Mesothelial cell of epicardium (in vitro differentiated cells): ENCODE data around the gene VWC2L. TPM values are rescaled to one million over a fixed set of nuclear protein-coding genes. Genes with fewer than 3 reads are reported as not detected.

Source experiments
- DNase-seq, 2 experiments: peaks; one replicate each; pipeline ENCODE4 v3.0.0; 2021; ENCODE audit warnings: low spot score in 2 of 2; ENCODE audit not compliant: unreplicated experiment in 2 of 2
- H3K27ac Mint-ChIP-seq: 2 replicates; pipeline ENCODE4 v1.8.0; 2021; ENCODE audit warnings: mixed read lengths
- H3K27me3 Mint-ChIP-seq: 2 replicates; pipeline ENCODE4 v1.8.0; 2021; ENCODE audit warnings: low read depth, mixed read lengths
- H3K36me3 Mint-ChIP-seq: 2 replicates; pipeline ENCODE4 v1.8.0; 2021; ENCODE audit warnings: mixed read lengths
- H3K4me1 Mint-ChIP-seq: 2 replicates; pipeline ENCODE4 v1.8.0; 2021; ENCODE audit warnings: mixed read lengths
- H3K4me3 Mint-ChIP-seq: 2 replicates; pipeline ENCODE4 v1.8.0; 2021; ENCODE audit warnings: mild to moderate bottlenecking, moderate library complexity, mixed read lengths
- H3K9me3 Mint-ChIP-seq: 2 replicates; pipeline ENCODE4 v1.8.0; 2021; ENCODE audit warnings: mixed read lengths
- total RNA-seq: library from RNA; stranded (reverse); gene quantifications from 3 replicates; pipeline ENCODE4 v1.2.1, GENCODE V29; 2021
- TF ChIP-seq, protein P1 (sequence below): fragments of 200-600 bp; sonication (generic); IDR thresholded peaks from one replicate; pipeline ENCODE4 v1.5.0; 2021; ENCODE audit warnings: antibody characterized with exemption; ENCODE audit not compliant: unreplicated experiment

VWC2L gene
- total RNA-seq, 1 donor from 2014 or later: not detected

DNA sequence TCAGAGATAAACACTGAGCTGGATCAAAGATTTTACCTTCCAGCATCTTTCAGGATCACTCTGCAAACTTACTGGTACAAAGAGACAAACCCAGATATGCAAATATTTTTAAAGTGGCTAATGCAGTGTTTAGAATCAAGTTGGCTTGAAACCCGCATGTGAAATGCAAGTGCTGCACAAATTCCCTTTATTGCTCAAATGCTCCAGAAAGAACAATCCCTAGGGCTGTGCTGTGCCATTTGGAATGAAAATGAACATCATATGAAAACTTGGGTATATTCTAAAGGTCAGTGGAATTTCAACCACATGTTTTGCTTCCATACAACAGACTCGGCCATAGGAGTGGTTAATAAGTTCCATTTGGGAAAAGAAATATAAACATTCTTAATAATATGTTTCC is 139.1 kb downstream of the VWC2L start:
- H3K4me3 Mint-ChIP-seq: no peak overlapping the region
- H3K9me3 Mint-ChIP-seq: no peaks in the 10 kb centered on the region
- no peaks in the 10 kb centered on the region for H3K27me3 Mint-ChIP-seq
- TF ChIP-seq, protein P1, sequence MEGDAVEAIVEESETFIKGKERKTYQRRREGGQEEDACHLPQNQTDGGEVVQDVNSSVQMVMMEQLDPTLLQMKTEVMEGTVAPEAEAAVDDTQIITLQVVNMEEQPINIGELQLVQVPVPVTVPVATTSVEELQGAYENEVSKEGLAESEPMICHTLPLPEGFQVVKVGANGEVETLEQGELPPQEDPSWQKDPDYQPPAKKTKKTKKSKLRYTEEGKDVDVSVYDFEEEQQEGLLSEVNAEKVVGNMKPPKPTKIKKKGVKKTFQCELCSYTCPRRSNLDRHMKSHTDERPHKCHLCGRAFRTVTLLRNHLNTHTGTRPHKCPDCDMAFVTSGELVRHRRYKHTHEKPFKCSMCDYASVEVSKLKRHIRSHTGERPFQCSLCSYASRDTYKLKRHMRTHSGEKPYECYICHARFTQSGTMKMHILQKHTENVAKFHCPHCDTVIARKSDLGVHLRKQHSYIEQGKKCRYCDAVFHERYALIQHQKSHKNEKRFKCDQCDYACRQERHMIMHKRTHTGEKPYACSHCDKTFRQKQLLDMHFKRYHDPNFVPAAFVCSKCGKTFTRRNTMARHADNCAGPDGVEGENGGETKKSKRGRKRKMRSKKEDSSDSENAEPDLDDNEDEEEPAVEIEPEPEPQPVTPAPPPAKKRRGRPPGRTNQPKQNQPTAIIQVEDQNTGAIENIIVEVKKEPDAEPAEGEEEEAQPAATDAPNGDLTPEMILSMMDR: no peak
- no peak for DNase-seq
- no peak overlapping the region for H3K27ac Mint-ChIP-seq
- no peaks in the 10 kb centered on the region for H3K4me1 Mint-ChIP-seq
- no peaks in the 10 kb centered on the region for H3K36me3 Mint-ChIP-seq

DNA sequence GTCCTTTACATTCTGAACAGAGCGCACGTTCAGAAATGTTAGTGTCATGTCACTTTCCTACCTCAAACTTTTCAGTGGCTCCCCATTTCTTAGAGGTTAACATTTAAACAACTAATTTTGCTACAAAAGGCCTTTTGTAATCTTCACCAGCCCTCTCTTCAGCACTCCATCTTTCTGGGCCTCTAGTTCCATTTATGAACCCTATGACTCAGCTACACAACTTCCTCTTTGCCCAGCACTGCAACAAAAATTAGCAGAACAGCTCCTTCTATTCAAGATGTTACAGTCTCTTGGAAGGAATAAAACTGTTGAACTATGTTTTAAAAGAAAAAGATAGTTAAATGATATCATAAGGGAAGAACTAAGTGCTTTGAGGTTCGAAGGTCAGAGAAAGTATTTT is 139.9 kb downstream of the VWC2L start:
- H3K36me3 Mint-ChIP-seq: no peaks in the 10 kb centered on the region
- TF ChIP-seq, protein P1: no peak
- no peaks in the 10 kb centered on the region for H3K27me3 Mint-ChIP-seq
- H3K27ac Mint-ChIP-seq: no peak overlapping the region
- DNase-seq: no peak
- H3K4me1 Mint-ChIP-seq: no peaks in the 10 kb centered on the region
- H3K4me3 Mint-ChIP-seq: no peak overlapping the region
- no peaks in the 10 kb centered on the region for H3K9me3 Mint-ChIP-seq

DNA sequence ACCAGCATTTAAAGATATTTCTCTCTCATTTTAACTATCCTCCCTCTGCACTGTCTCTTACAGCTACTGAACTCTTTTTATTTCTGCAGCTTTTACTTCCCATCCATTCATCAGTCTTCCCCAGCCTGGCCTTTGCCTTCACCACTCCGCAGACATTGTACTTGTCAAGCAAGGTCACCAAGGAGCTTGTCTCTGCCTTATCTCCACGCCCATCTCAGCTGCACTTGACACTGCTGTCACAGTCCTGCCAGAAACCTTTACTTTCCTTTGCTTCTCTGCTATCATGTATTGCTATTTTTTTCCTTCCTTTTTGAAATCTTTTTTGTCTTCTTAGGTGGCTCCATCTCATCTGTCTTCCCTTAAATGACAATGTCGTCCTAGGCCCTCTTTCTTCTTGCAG is 147.0 kb downstream of the VWC2L start:
- no peak overlapping the region for H3K4me3 Mint-ChIP-seq
- TF ChIP-seq, protein P1: no peak
- H3K4me1 Mint-ChIP-seq: no peaks in the 10 kb centered on the region
- peaks cover 12% of the 10 kb centered on the region for H3K9me3 Mint-ChIP-seq
- no peak for DNase-seq
- no peaks in the 10 kb centered on the region for H3K27me3 Mint-ChIP-seq
- no peaks in the 10 kb centered on the region for H3K36me3 Mint-ChIP-seq
- H3K27ac Mint-ChIP-seq: no peak overlapping the region

DNA sequence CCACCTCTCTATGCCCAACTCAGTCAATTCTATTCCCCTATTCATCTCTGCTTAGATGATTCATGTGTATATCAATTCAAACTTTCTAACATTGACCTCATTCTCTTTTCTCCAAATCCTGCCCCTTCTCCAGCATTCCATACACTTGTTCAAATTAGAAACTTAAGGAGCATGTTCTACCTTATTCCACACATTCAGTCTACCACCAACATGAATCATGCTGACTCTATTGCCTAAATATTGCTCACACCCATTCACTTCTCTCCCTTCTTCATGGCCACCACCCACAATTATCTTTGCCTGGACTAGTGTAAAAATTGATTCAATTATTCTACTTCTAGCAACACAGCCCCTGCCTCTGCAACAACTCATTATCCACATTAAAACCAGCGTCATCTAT is 147.5 kb downstream of the VWC2L start:
- Mint-ChIP-seq H3K4me1 (no peaks in the 10 kb centered on the region), H3K9me3 (peaks cover 13% of the 10 kb centered on the region), H3K27me3 (no peaks in the 10 kb centered on the region), H3K27ac (no peak overlapping the region), H3K4me3 (no peak overlapping the region), H3K36me3 (no peaks in the 10 kb centered on the region)
- no peak for DNase-seq
- TF ChIP-seq, protein P1: no peak

DNA sequence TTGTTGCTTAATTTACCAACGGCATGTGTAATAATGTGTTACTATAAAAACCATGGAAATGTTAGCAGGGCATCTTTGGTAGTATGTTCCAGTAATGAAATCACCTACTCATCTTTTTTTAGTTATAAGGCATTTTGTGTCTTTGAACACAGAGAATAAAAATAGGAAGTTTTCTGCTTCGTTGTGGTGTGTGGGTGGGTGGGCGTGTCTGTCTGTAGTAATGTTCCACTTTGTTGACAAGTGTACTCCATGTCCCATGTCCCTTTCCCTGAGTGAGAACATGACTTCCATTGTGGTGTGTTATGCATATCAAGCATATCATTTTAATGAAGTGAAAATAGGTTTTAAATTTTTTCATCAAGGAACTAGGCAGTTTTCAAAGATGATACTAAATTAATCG is 149.3 kb downstream of the VWC2L start:
- Mint-ChIP-seq H3K4me1 (no peaks in the 10 kb centered on the region), H3K4me3 (no peak overlapping the region), H3K27ac (no peak overlapping the region), H3K9me3 (peaks cover 26% of the 10 kb centered on the region), H3K36me3 (peaks cover 3% of the 10 kb centered on the region), H3K27me3 (no peaks in the 10 kb centered on the region)
- TF ChIP-seq, protein P1: no peak
- DNase-seq: no peak

DNA sequence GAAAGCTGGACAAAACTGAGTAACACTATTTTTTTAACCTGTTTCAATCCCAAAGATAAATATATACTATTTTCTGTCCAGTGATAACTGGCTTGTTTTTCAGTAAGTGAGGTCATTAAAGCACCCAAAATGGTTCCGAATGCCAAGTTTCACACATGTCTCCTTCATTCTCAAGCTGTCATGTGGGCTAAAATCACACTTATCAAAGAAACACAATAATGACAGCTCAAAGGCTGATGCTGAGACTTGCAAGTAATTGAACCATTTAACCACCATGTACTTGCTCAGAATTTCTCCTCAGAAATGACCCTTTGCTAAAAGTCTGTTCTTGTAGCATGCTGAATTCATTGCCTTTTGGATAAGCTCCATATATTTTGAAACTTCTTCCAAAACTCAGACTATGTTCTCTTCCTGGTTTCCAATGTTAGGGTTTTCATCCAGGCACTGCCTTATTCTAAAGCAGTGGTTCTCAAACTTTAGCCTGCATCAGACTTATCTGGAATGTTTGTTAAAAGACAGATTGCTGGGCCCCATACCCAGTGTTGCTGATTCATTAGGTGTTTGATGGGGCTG is 149.8 kb downstream of the VWC2L start:
- Mint-ChIP-seq H3K4me1 (no peaks in the 10 kb centered on the region), H3K27ac (no peak overlapping the region), H3K9me3 (peaks cover 26% of the 10 kb centered on the region), H3K36me3 (peaks cover 3% of the 10 kb centered on the region), H3K27me3 (no peaks in the 10 kb centered on the region), H3K4me3 (no peak overlapping the region)
- TF ChIP-seq, protein P1: no peak
- DNase-seq: no peak
